HepG2 (cell line): ENCODE results near the gene RPLP2. TPM values are rescaled to one million over a fixed set of nuclear protein-coding genes. Genes with fewer than 3 reads are reported as not detected.

Experiments used
- AGO1 ChIP-seq: fragments of 200-400 bp; formaldehyde crosslinking; IDR thresholded peaks from 2 replicates; pipeline ENCODE4 v1.6.1; 2017; ENCODE audit warnings: mild to moderate bottlenecking, low read depth, low read length, moderate library complexity; ENCODE audit not compliant: poor library complexity, severe bottlenecking
- AKAP8 ChIP-seq: sonication (generic); formaldehyde crosslinking; IDR thresholded peaks from 2 replicates; pipeline ENCODE4 v1.5.1; 2020; ENCODE audit warnings: mild to moderate bottlenecking, missing genetic modification reagents
- HMG20B ChIP-seq: conservative IDR thresholded peaks from 2 replicates; pipeline ENCODE4 v1.6.1; 2016; ENCODE audit warnings: missing genetic modification reagents, missing compliant biosample characterization
- HNRNPL ChIP-seq: fragments of 200-400 bp; formaldehyde crosslinking; IDR thresholded peaks from 2 replicates; pipeline ENCODE4 v1.6.1; 2017; ENCODE audit warnings: mild to moderate bottlenecking, low read depth, low read length
- MXD1 ChIP-seq: sonication (generic); formaldehyde crosslinking; IDR thresholded peaks from 2 replicates; pipeline ENCODE4 v1.4.0; 2020; ENCODE audit warnings: mild to moderate bottlenecking, missing genetic modification reagents
- TOE1 ChIP-seq: sonication (generic); formaldehyde crosslinking; IDR thresholded peaks from 2 replicates; pipeline ENCODE4 v1.4.0; 2020; ENCODE audit warnings: mild to moderate bottlenecking, missing genetic modification reagents
- TSC22D2 ChIP-seq: sonication (generic); formaldehyde crosslinking; IDR thresholded peaks from 2 replicates; pipeline ENCODE4 v1.5.1; 2020; ENCODE audit warnings: missing genetic modification reagents, mild to moderate bottlenecking, borderline replicate concordance
- ZBTB25 ChIP-seq: IDR thresholded peaks from 2 replicates; pipeline ENCODE4 v1.6.1; 2018; ENCODE audit warnings: missing genetic modification reagents
- ZFX ChIP-seq: sonication (generic); formaldehyde crosslinking; IDR thresholded peaks from 2 replicates; pipeline ENCODE4 v1.4.0; 2020; ENCODE audit warnings: mild to moderate bottlenecking, low read depth, missing genetic modification reagents, moderate library complexity
- ZGPAT ChIP-seq: IDR thresholded peaks from 2 replicates; pipeline ENCODE4 v1.6.1; 2016; ENCODE audit warnings: mild to moderate bottlenecking
- ZNF292 ChIP-seq: sonication (generic); formaldehyde crosslinking; IDR thresholded peaks from 2 replicates; pipeline ENCODE4 v1.8.1; 2022; ENCODE audit warnings: mild to moderate bottlenecking, low read depth, missing genetic modification reagents, borderline replicate concordance
- ZNF329 ChIP-seq: sonication (generic); formaldehyde crosslinking; IDR thresholded peaks from 2 replicates; pipeline ENCODE4 v1.9.0; 2021; ENCODE audit warnings: low read depth, mild to moderate bottlenecking, missing genetic modification reagents
- ZNF383 ChIP-seq: sonication (generic); formaldehyde crosslinking; IDR thresholded peaks from 2 replicates; pipeline ENCODE4 v1.4.0; 2020; ENCODE audit warnings: missing genetic modification reagents, mild to moderate bottlenecking, borderline replicate concordance
- ZNF468 ChIP-seq: sonication (generic); formaldehyde crosslinking; IDR thresholded peaks from 2 replicates; pipeline ENCODE4 v1.8.0; 2022; ENCODE audit warnings: mild to moderate bottlenecking, moderate library complexity, missing genetic modification reagents
- ZNF687 ChIP-seq: sonication (generic); formaldehyde crosslinking; IDR thresholded peaks from 2 replicates; pipeline ENCODE4 v1.5.1; 2020; ENCODE audit warnings: mild to moderate bottlenecking, missing genetic modification reagents, moderate library complexity
- ZNF781 ChIP-seq: sonication (generic); formaldehyde crosslinking; IDR thresholded peaks from 2 replicates; pipeline ENCODE4 v1.5.1; 2020; ENCODE audit warnings: borderline replicate concordance, mild to moderate bottlenecking, missing genetic modification reagents; ENCODE audit errors: not compliant biosample characterization
- ZSCAN25 ChIP-seq: sonication (generic); formaldehyde crosslinking; IDR thresholded peaks from 2 replicates; pipeline ENCODE4 v1.8.0; 2022; ENCODE audit warnings: mild to moderate bottlenecking, missing genetic modification reagents
- ZUFSP ChIP-seq: sonication (generic); formaldehyde crosslinking; IDR thresholded peaks from 2 replicates; pipeline ENCODE4 v1.9.0; 2021; ENCODE audit warnings: missing genetic modification reagents, mild to moderate bottlenecking, borderline replicate concordance
- polyA plus RNA-seq, 8 experiments: library from polyadenylated mRNA; depleted of rRNA in 3 of 8; stranded (reverse) in 7 of 8; unstranded in 1 of 8; fragments of >200 nt; fragmentation: Illumina TruSeq in 4 of 8; extraction: Trizol in 4 of 8; gene quantifications; 2 replicates each; pipeline versions ENCODE4 v1.2.1 to v1.2.3, GENCODE V29; 2011 to 2016; ENCODE audit warnings: low read depth in 4 of 8, missing spikeins in 1 of 8, mixed read lengths in 1 of 8; ENCODE audit not compliant: insufficient read depth in 1 of 8
- total RNA-seq, 5 experiments: library from RNA; depleted of rRNA; stranded (reverse); fragments of >200 nt; fragmentation: Illumina TruSeq; extraction: Trizol; gene quantifications; 2 replicates each; pipeline ENCODE4 v1.2.3, GENCODE V29; 2016; ENCODE audit warnings: low read depth in 1 of 5

Gene RPLP2
- total and polyA plus RNA-seq, 2 of the 13 experiments (the other 11 are each of a cell fraction or from before 2014, with no cell fraction given): 978 to 2,106 TPM

- TF ChIP-seq ZNF468 (CRISPR knock-in tag): no peak
- TF ChIP-seq ZSCAN25: peak; percentile 68; the same call in 1 of the 2 replicates
- TF ChIP-seq ZNF329 (CRISPR knock-in tag): no peak
- peak; percentile 90; the same call in 1 of the 2 replicates for TF ChIP-seq HNRNPL
- peak; percentile 47 for TF ChIP-seq ZNF687 (CRISPR knock-in tag)
- TF ChIP-seq MXD1 (CRISPR knock-in tag): 0 out of 2 replicates have a peak, but pooled peaks have one; percentile 29
- no peak for TF ChIP-seq HMG20B (CRISPR knock-in tag)
- TF ChIP-seq TSC22D2 (CRISPR knock-in tag): no peak
- TF ChIP-seq ZNF383 (CRISPR knock-in tag): no peak
- TF ChIP-seq TOE1 (CRISPR knock-in tag): no peak
- no peak for TF ChIP-seq ZBTB25 (CRISPR knock-in tag)
- TF ChIP-seq ZFX (CRISPR knock-in tag): no peak
- no peak for TF ChIP-seq ZNF781 (CRISPR knock-in tag)
- peak; percentile 94 for TF ChIP-seq AGO1
- TF ChIP-seq AKAP8 (CRISPR knock-in tag): 0 out of 2 replicates have a peak, but pooled peaks have one; percentile 63
- no peak for TF ChIP-seq ZNF292
- TF ChIP-seq ZUFSP (CRISPR knock-in tag): no peak
- TF ChIP-seq ZGPAT (CRISPR knock-in tag): no peak
These were observed 24.9 kb downstream of the RPLP2 start (continued) for GRCh38 chr11:834371-835316.
